PC-9 (cell line): ENCODE data around the gene VPS4A. TPM values are rescaled to one million over a fixed set of nuclear protein-coding genes. Genes with fewer than 3 reads are reported as not detected.

Experiments used
- BruUV-seq: library from RNA; stranded (reverse); fragments of 400-500 nt; replicated peaks from 2 replicates; lab custom pipeline; 2021; lab: Mats Ljungman, UMichigan
- CTCF ChIA-PET: fragments of 300-600 bp; sonication (Branson Sonifier 250); formaldehyde crosslinking; loops from one replicate; lab custom pipeline; 2022; ENCODE audit warnings: antibody characterized with exemption; lab: Charles Lee
- POLR2A ChIA-PET: fragments of 300-600 bp; sonication (Branson Sonifier 250); formaldehyde crosslinking; loops from one replicate; lab custom pipeline; 2022; ENCODE audit warnings: antibody characterized with exemption; ENCODE audit not compliant: unreplicated experiment; lab: Charles Lee
- DNase-seq, 2 experiments: peaks; one replicate each; pipeline versions ENCODE4 v3.0.0 to v3.0.0-alpha.2; 2015 to 2022; ENCODE audit warnings: mixed read lengths in 1 of 2
- H2AFZ ChIP-seq: fragments of 200-600 bp; sonication (generic); 2 replicates; pipeline ENCODE4 v1.8.1; 2017; ENCODE audit warnings: antibody characterized with exemption
- H3F3A ChIP-seq: fragments of 200-600 bp; sonication (generic); 2 replicates; pipeline ENCODE4 v1.8.1; 2017; ENCODE audit warnings: antibody characterized with exemption, mild to moderate bottlenecking, low read depth; ENCODE audit not compliant: insufficient read depth
- H3K27ac ChIP-seq: fragments of 200-600 bp; sonication (generic); 2 replicates; pipeline ENCODE4 v1.6.1; 2016; ENCODE audit warnings: mixed run types
- H3K27me3 ChIP-seq: fragments of 200-600 bp; sonication (generic); 2 replicates; pipeline ENCODE4 v1.6.1; 2016; ENCODE audit warnings: low read depth, mixed run types; ENCODE audit not compliant: insufficient read depth
- H3K36me3 ChIP-seq: fragments of 200-600 bp; sonication (generic); 2 replicates; pipeline ENCODE4 v1.6.1; 2016; ENCODE audit warnings: low read depth, mixed run types
- H3K4me1 ChIP-seq: fragments of 200-600 bp; sonication (generic); replicated peaks from 2 replicates; pipeline ENCODE4 v1.6.1; 2016; ENCODE audit warnings: mixed run types; ENCODE audit not compliant: insufficient read depth
- H3K4me2 ChIP-seq: fragments of 200-600 bp; sonication (generic); 2 replicates; pipeline ENCODE4 v1.6.1; 2017; ENCODE audit warnings: mixed run types
- H3K4me3 ChIP-seq: fragments of 200-600 bp; sonication (generic); 2 replicates; pipeline ENCODE4 v1.6.1; 2016; ENCODE audit warnings: mixed run types
- H3K79me2 ChIP-seq: fragments of 200-600 bp; sonication (generic); 2 replicates; pipeline ENCODE4 v1.6.1; 2017; ENCODE audit warnings: low read depth, mixed run types
- H3K9me2 ChIP-seq: fragments of 200-600 bp; sonication (generic); 2 replicates; pipeline ENCODE4 v1.8.1; 2017; ENCODE audit warnings: mild to moderate bottlenecking; ENCODE audit not compliant: insufficient read depth
- H3K9me3 ChIP-seq: fragments of 200-600 bp; sonication (generic); 2 replicates; pipeline ENCODE4 v1.8.1; 2016; ENCODE audit warnings: low read depth; ENCODE audit not compliant: insufficient read depth
- H4K20me1 ChIP-seq: fragments of 200-600 bp; sonication (generic); 2 replicates; pipeline ENCODE4 v1.8.1; 2017; ENCODE audit not compliant: insufficient read depth
- CTCF ChIP-seq: fragments of 200-600 bp; sonication (generic); conservative IDR thresholded peaks from 2 replicates; pipeline ENCODE4 v1.6.1; 2017; ENCODE audit warnings: mixed run types, antibody characterized with exemption, mild to moderate bottlenecking, moderate library complexity
- EZH2 ChIP-seq: fragments of 200-600 bp; sonication (generic); IDR thresholded peaks from 2 replicates; pipeline ENCODE4 v1.8.0; 2017; ENCODE audit warnings: antibody characterized with exemption, low read depth
- intact Hi-C: fragments of 100-400 bp; cut with micrococcal nuclease; formaldehyde crosslinking; loops from one replicate; pipeline ENCODE4 v1.10.0; 2022; ENCODE audit not compliant: unreplicated experiment
- total RNA-seq: library from RNA; stranded (reverse); gene quantifications from 2 replicates; pipeline ENCODE4 v1.2.3, GENCODE V29; 2021

VPS4A gene
- total RNA-seq, 1 experiment from 2014 or later, result 26.7 TPM

GRCh38 chr16:69366431-69366830, 55.3 kb downstream of the VPS4A start:
- H3K36me3 ChIP-seq, result peaks cover 21% of the 10 kb centered on the region
- no TSS peak for BruUV-seq

GRCh38 chr16:69367980-69368379, 56.8 kb downstream of the VPS4A start:
- CTCF ChIA-PET, result no interaction called here
- BruUV-seq, result no TSS peak
- POLR2A ChIA-PET, result no interaction called here

More at GRCh38 chr16:69366431-69366830, 55.3 kb downstream of the VPS4A start:
- Histone ChIP-seq H3F3A (peaks cover 15% of the 10 kb centered on the region; the same call in 1 of the 2 replicates), H3K4me3 (no peak overlapping the region), H3K27ac (no peak overlapping the region), H3K4me2 (no peak overlapping the region), H3K9me2 (no peaks in the 10 kb centered on the region), H3K4me1 (no peaks in the 10 kb centered on the region), H2AFZ (no peak overlapping the region), H3K9me3 (no peaks in the 10 kb centered on the region), H3K79me2 (no peaks in the 10 kb centered on the region), H4K20me1 (peaks cover 9% of the 10 kb centered on the region; the same call in 1 of the 2 replicates), H3K27me3 (no peaks in the 10 kb centered on the region)
- DNase-seq, result no peak
- no peak for TF ChIP-seq EZH2
- no peak for TF ChIP-seq CTCF
- intact Hi-C loops, result no loop called here
- POLR2A ChIA-PET, result no interaction called here
- CTCF ChIA-PET, result no interaction called here

GRCh38 chr16:69368866-69369265, 57.7 kb downstream of the VPS4A start:
- H3K9me3 ChIP-seq, result no peaks in the 10 kb centered on the region
- TF ChIP-seq EZH2, result no peak
- no peak for TF ChIP-seq CTCF
- H3F3A ChIP-seq, result peaks cover 2% of the 10 kb centered on the region; the same call in 1 of the 2 replicates
- H3K9me2 ChIP-seq, result no peaks in the 10 kb centered on the region
- peaks cover 4% of the 10 kb centered on the region; the same call in 1 of the 2 replicates for H4K20me1 ChIP-seq
- DNase-seq, result no peak
- no peaks in the 10 kb centered on the region for H3K4me1 ChIP-seq
- intact Hi-C loops, result no loop called here
- H2AFZ ChIP-seq, result no peak overlapping the region
- H3K4me3 ChIP-seq, result no peak overlapping the region
- no peak overlapping the region for H3K4me2 ChIP-seq
- POLR2A ChIA-PET, result no interaction called here
- no TSS peak for BruUV-seq
- H3K27ac ChIP-seq, result no peak overlapping the region
- H3K27me3 ChIP-seq, result no peaks in the 10 kb centered on the region
- H3K36me3 ChIP-seq, result peaks cover 21% of the 10 kb centered on the region
- H3K79me2 ChIP-seq, result no peaks in the 10 kb centered on the region
- CTCF ChIA-PET, result no interaction called here

More at GRCh38 chr16:69367980-69368379, 56.8 kb downstream of the VPS4A start:
- H4K20me1 ChIP-seq, result no peaks in the 10 kb centered on the region; the same call in 1 of the 2 replicates
- no peak overlapping the region for H3K4me2 ChIP-seq
- H2AFZ ChIP-seq, result no peak overlapping the region
- no peak overlapping the region for H3K27ac ChIP-seq
- no peaks in the 10 kb centered on the region for H3K9me2 ChIP-seq
- peaks cover 21% of the 10 kb centered on the region for H3K36me3 ChIP-seq
- H3K4me1 ChIP-seq, result no peaks in the 10 kb centered on the region
- H3K4me3 ChIP-seq, result no peak overlapping the region
- no peaks in the 10 kb centered on the region for H3K27me3 ChIP-seq
- no peak for DNase-seq
- no peaks in the 10 kb centered on the region for H3K9me3 ChIP-seq
- no peaks in the 10 kb centered on the region for H3K79me2 ChIP-seq
- H3F3A ChIP-seq, result peaks cover 11% of the 10 kb centered on the region; the same call in 1 of the 2 replicates
- intact Hi-C loops, result no loop called here
- TF ChIP-seq CTCF (no peak), EZH2 (no peak)
